ENCODE results near the gene DIAPH3. TPM values are rescaled to one million over a fixed set of nuclear protein-coding genes. Genes with fewer than 3 reads are reported as not detected.

The DIAPH3 gene
- total RNA-seq, 1 donor from 2014 or later, result 11.4 TPM

DNA sequence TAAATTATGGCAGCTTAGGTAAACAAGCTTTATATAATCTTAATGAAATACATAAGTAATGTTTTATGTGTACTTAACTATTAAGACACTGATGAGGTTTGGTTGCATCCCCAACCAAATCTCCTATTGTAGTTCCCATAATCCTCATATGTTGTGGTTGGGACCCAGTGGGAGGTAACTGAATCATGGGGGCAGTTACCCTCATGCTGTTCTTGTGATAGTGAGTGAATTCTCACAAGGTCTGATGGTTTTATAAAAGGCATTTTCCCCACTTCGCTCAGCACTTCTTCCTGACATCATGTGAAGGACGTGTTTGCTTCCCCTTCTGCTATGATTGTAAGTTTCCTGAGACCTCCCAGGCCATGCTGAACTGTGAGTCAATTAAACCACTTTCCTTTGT lies 212.7 kb downstream of the DIAPH3 start:
- H3K9me3 Mint-ChIP-seq (ENCODE audit: low read depth), result peaks cover 6% of the 10 kb centered on the region
- peaks cover 5% of the 10 kb centered on the region for H3K36me3 Mint-ChIP-seq (ENCODE audit: insufficient read depth)
- no peak for DNase-seq (ENCODE audit: low spot score, unreplicated experiment)
- no peaks in the 10 kb centered on the region for H3K27me3 Mint-ChIP-seq
- H3K4me3 Mint-ChIP-seq (ENCODE audit: low read depth), result no peak overlapping the region
- H3K27ac Mint-ChIP-seq, result no peak overlapping the region
- H3K4me1 Mint-ChIP-seq (ENCODE audit: low read depth), result peaks cover 2% of the 10 kb centered on the region
- TF ChIP-seq, protein P1, sequence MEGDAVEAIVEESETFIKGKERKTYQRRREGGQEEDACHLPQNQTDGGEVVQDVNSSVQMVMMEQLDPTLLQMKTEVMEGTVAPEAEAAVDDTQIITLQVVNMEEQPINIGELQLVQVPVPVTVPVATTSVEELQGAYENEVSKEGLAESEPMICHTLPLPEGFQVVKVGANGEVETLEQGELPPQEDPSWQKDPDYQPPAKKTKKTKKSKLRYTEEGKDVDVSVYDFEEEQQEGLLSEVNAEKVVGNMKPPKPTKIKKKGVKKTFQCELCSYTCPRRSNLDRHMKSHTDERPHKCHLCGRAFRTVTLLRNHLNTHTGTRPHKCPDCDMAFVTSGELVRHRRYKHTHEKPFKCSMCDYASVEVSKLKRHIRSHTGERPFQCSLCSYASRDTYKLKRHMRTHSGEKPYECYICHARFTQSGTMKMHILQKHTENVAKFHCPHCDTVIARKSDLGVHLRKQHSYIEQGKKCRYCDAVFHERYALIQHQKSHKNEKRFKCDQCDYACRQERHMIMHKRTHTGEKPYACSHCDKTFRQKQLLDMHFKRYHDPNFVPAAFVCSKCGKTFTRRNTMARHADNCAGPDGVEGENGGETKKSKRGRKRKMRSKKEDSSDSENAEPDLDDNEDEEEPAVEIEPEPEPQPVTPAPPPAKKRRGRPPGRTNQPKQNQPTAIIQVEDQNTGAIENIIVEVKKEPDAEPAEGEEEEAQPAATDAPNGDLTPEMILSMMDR (IDR thresholded peaks at IDR 0.05; ENCODE audit: unreplicated experiment), result no peak

DNA sequence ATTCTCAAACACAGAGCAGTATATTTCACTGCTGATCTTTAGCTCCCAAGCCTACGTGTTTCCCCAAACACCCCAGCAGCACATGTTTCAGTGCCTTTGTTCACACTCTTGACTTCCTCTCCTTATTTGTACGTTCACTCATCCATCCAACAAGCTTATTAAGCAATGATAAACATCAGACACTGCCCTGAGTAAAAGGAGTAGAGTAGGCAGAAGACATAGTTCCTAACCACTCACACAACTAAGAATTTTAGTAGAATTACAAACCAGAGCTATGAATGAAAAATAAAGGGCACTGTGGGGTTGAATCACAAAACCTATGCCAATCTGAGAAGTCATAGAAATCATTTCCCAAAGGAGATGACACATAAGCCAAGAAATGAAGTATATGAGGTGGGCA lies 213.5 kb downstream of the DIAPH3 start:
- no peak overlapping the region for H3K27ac Mint-ChIP-seq
- H3K4me1 Mint-ChIP-seq (ENCODE audit: low read depth), result peaks cover 3% of the 10 kb centered on the region

DNA sequence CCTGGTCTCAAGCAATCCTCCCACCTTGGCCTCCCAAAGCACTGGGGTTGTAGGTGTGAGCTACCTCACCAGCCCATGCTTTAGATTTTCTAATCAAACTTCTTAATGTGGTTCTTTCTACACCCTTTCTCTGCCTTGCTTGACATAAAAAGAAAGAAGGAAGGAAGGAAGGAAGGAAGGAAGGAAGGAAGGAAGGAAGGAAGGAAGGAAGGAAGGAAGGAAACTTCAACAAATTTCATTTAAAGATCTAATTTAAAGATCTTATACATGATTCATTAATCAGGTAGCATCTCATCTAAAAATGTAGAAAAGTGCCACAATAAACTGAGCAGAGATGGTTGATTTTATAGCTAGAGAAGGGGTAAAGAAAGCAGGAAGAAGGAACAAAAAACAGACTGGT lies 215.0 kb downstream of the DIAPH3 start:
- Mint-ChIP-seq H3K27ac (no peak overlapping the region), H3K9me3 (ENCODE audit: low read depth) (no peaks in the 10 kb centered on the region), H3K36me3 (ENCODE audit: insufficient read depth) (no peaks in the 10 kb centered on the region), H3K27me3 (no peaks in the 10 kb centered on the region), H3K4me3 (ENCODE audit: low read depth) (no peak overlapping the region), H3K4me1 (ENCODE audit: low read depth) (peaks cover 3% of the 10 kb centered on the region)
- DNase-seq (ENCODE audit: low spot score, unreplicated experiment), result no peak
- TF ChIP-seq, protein P1 (IDR thresholded peaks at IDR 0.05; ENCODE audit: unreplicated experiment), result no peak

More for the DNA sequence above, 213.5 kb downstream of the DIAPH3 start:
- H3K4me3 Mint-ChIP-seq (ENCODE audit: low read depth), result no peak overlapping the region
- TF ChIP-seq, protein P1 (IDR thresholded peaks at IDR 0.05; ENCODE audit: unreplicated experiment), result no peak
- no peaks in the 10 kb centered on the region for H3K36me3 Mint-ChIP-seq (ENCODE audit: insufficient read depth)
- no peaks in the 10 kb centered on the region for H3K27me3 Mint-ChIP-seq
- DNase-seq (ENCODE audit: low spot score, unreplicated experiment), result no peak
- no peaks in the 10 kb centered on the region for H3K9me3 Mint-ChIP-seq (ENCODE audit: low read depth)

DNA sequence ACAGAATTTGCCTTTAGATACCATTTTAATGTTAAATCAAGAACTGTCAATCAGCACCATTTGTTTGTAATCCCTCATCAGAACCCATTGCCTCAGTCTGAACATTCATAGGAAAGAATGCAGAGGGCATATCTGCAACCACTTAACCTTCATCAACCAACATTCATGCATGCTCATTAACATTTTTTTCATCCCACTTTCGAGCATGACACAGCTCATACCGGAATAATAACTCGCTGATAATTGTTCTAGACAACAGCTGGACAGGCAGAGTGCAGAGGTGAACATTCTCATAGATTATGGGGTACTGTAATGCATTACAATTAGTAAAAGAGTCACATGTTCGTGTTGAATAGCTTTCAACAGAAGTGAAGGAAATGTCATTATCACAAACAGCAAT lies 216.8 kb downstream of the DIAPH3 start:
- DNase-seq (ENCODE audit: low spot score, unreplicated experiment), result no peak
- Mint-ChIP-seq H3K9me3 (ENCODE audit: low read depth) (no peaks in the 10 kb centered on the region), H3K27ac (no peak overlapping the region), H3K4me1 (ENCODE audit: low read depth) (peaks cover 3% of the 10 kb centered on the region), H3K27me3 (no peaks in the 10 kb centered on the region), H3K36me3 (ENCODE audit: insufficient read depth) (no peaks in the 10 kb centered on the region), H3K4me3 (ENCODE audit: low read depth) (no peak overlapping the region)
- TF ChIP-seq, protein P1 (IDR thresholded peaks at IDR 0.05; ENCODE audit: unreplicated experiment), result no peak

DNA sequence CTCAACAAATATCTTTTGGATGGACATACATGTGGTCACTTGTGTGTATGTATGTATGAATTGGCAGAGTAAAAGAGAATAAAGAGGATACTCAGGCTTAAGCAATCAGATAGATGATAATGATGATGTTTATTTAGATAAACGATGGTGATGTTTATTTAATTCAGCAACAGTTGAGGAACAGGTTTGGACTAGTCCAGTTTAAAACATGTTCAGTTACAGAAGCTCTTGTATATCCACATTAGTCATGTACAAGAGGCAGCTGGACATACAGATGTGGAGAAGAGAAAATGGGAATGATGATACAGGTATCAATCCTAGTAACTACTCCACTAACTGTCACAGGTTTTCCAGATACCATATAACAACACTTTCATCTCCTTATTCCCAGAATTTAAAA lies 232.1 kb downstream of the DIAPH3 start:
- H3K4me1 Mint-ChIP-seq (ENCODE audit: low read depth), result no peaks in the 10 kb centered on the region
- peaks cover 4% of the 10 kb centered on the region for H3K36me3 Mint-ChIP-seq (ENCODE audit: insufficient read depth)
- H3K4me3 Mint-ChIP-seq (ENCODE audit: low read depth), result no peak overlapping the region
- no peak overlapping the region for H3K27ac Mint-ChIP-seq
- H3K9me3 Mint-ChIP-seq (ENCODE audit: low read depth), result no peaks in the 10 kb centered on the region
- TF ChIP-seq, protein P1 (IDR thresholded peaks at IDR 0.05; ENCODE audit: unreplicated experiment), result no peak
- no peak for DNase-seq (ENCODE audit: low spot score, unreplicated experiment)
- no peaks in the 10 kb centered on the region for H3K27me3 Mint-ChIP-seq

All from progenitor cell of endocrine pancreas (in vitro differentiated cells).